SH-SY5Y (cell line): Measurements from ENCODE around the gene SLC7A10.

Source experiments
- GATA2 ChIP-seq: IDR thresholded peaks from 2 replicates; pipeline ENCODE4 v1.6.1; 2011; ENCODE audit warnings: mild to moderate bottlenecking, low read depth, low read length
- GATA3 ChIP-seq: IDR thresholded peaks from 2 replicates; pipeline ENCODE4 v1.6.1; 2011; ENCODE audit warnings: low read depth, mild to moderate bottlenecking, low read length, moderate library complexity

GRCh38 chr19:33264881-33265445, 39.3 kb upstream of the SLC7A10 start:
- TF ChIP-seq GATA2 (no peak), GATA3 (no peak)
